Retina (tissue), 1 donor: ENCODE results near the gene C6orf15.

Experiments
- DNase-seq: peaks from one replicate; pipeline ENCODE4 v3.0.0-alpha.2; 2016

Gene C6orf15

GRCh38 chr6:31065556-31065955 is 46.8 kb downstream of the C6orf15 start:
- DNase-seq = no peak

GRCh38 chr6:31063906-31064435 is 48.4 kb downstream of the C6orf15 start:
- no peak for DNase-seq
